HCT116 (cell line): ENCODE results near the gene CCDC187. TPM values are rescaled to one million over a fixed set of nuclear protein-coding genes. Genes with fewer than 3 reads are reported as not detected.

Source experiments
- ATAC-seq: fragments of 200-7000 bp; cut with Tn5 transposase; 2 replicates; pipeline ENCODE4 v1.9.1; 2020; ENCODE audit warnings: mild to moderate bottlenecking, moderate library complexity
- BruUV-seq: library from RNA; stranded (reverse); fragments of 400-500 nt; replicated peaks from 2 replicates; lab custom pipeline; 2021; lab: Mats Ljungman, UMichigan
- CTCF ChIA-PET: fragments of 300-600 bp; sonication (Branson Sonifier 250); formaldehyde crosslinking; loops from one replicate; lab custom pipeline; 2021; ENCODE audit warnings: antibody characterized with exemption; lab: Charles Lee
- POLR2A ChIA-PET: fragments of 300-600, 350-600 bp; sonication (Branson Sonifier 250); formaldehyde crosslinking; loops from one replicate; lab custom pipeline; 2021; ENCODE audit warnings: antibody characterized with exemption; lab: Charles Lee
- RAD21 ChIA-PET, 2 experiments: fragments of 300-600 bp; sonication (Branson Sonifier 250); formaldehyde crosslinking; loops; one replicate each; lab custom pipeline; 2023; ENCODE audit warnings: low total read pairs in 2 of 2; ENCODE audit not compliant: uncharacterized antibody in 2 of 2, unreplicated experiment in 2 of 2, low non-redundant PET in 1 of 2; lab: Charles Lee
- DNase-seq: peaks from one replicate; pipeline ENCODE4 v3.0.0-alpha.2; 2010; ENCODE audit warnings: low read depth, low spot score
- H2AFZ ChIP-seq: fragments of 200-600 bp; shearing (Covaris generic), sonication (generic); 2 replicates; pipeline ENCODE4 v1.6.1; 2017; ENCODE audit warnings: low read depth, mixed run types, mixed read lengths, antibody characterized with exemption, low read length; ENCODE audit not compliant: poor library complexity, severe bottlenecking
- H3K27ac ChIP-seq: 2 replicates; pipeline ENCODE4 v1.5.1; 2012; ENCODE audit warnings: low read depth, low read length
- H3K27me3 ChIP-seq: fragments of 200-600 bp; sonication (generic); 2 replicates; pipeline ENCODE4 v1.6.1; 2016; ENCODE audit warnings: mixed run types, low read length, mixed read lengths; ENCODE audit not compliant: insufficient read depth
- H3K36me3 ChIP-seq, 2 experiments: fragments of 200-500 bp in 1 of 2; fragments of 200-600 bp in 1 of 2; sonication (Bioruptor generic) in 1 of 2; sonication (generic) in 1 of 2; 2 replicates each; pipeline versions ENCODE4 v1.5.1 to v1.6.1; 2014 to 2016; ENCODE audit warnings: low read length in 2 of 2, inconsistent platforms in 1 of 2, mixed read lengths in 1 of 2, mixed run types in 1 of 2; ENCODE audit not compliant: insufficient read depth in 2 of 2, control insufficient read depth in 1 of 2
- H3K4me1 ChIP-seq, 2 experiments: fragments of 200-600 bp in 1 of 2; sonication (generic) in 1 of 2; 2 replicates each; pipeline versions ENCODE4 v1.5.1 to v1.6.1; 2012 to 2017; ENCODE audit warnings: low read length in 2 of 2, inconsistent platforms in 1 of 2, mild to moderate bottlenecking in 1 of 2, mixed read lengths in 1 of 2, mixed run types in 1 of 2, moderate library complexity in 1 of 2; ENCODE audit not compliant: insufficient read depth in 2 of 2, control insufficient read depth in 1 of 2
- H3K4me2 ChIP-seq: fragments of 200-600 bp; sonication (generic); 2 replicates; pipeline ENCODE4 v1.6.1; 2017; ENCODE audit warnings: mixed run types, low read length, mixed read lengths
- H3K4me3 ChIP-seq, 2 experiments: fragments of 200-600 bp in 1 of 2; sonication (generic) in 1 of 2; replicated peaks in 1 of 2; 2 replicates each; pipeline ENCODE4 v1.5.1; 2011 to 2016; ENCODE audit warnings: low read length in 2 of 2, control low read depth in 1 of 2, low read depth in 1 of 2, mild to moderate bottlenecking in 1 of 2, mixed read lengths in 1 of 2, mixed run types in 1 of 2
- H3K79me2 ChIP-seq: fragments of 200-600 bp; sonication (generic); 2 replicates; pipeline ENCODE4 v1.6.1; 2017; ENCODE audit warnings: mild to moderate bottlenecking, mixed run types, low read length, moderate library complexity, mixed read lengths; ENCODE audit not compliant: insufficient read depth
- H3K9ac ChIP-seq: fragments of 200-600 bp; sonication (generic); 2 replicates; pipeline ENCODE4 v1.6.1; 2016; ENCODE audit warnings: low read length, mixed read lengths
- H3K9me2 ChIP-seq: fragments of 200-600 bp; sonication (generic), shearing (Covaris generic); 2 replicates; pipeline ENCODE4 v1.6.1; 2017; ENCODE audit warnings: mixed run types, mild to moderate bottlenecking, moderate library complexity; ENCODE audit not compliant: insufficient read depth
- H3K9me3 ChIP-seq, 2 experiments: fragments of 200-500 bp in 1 of 2; fragments of 200-600 bp in 1 of 2; sonication (Bioruptor generic) in 1 of 2; sonication (generic) in 1 of 2; 2 replicates each; pipeline ENCODE4 v1.6.1; 2014 to 2017; ENCODE audit warnings: low read length in 2 of 2, mixed read lengths in 2 of 2, inconsistent platforms in 1 of 2, low read depth in 1 of 2, mild to moderate bottlenecking in 1 of 2, mixed run types in 1 of 2, moderate library complexity in 1 of 2; ENCODE audit not compliant: control insufficient read depth in 1 of 2, insufficient read depth in 1 of 2
- H4K20me1 ChIP-seq: fragments of 200-600 bp; sonication (generic), shearing (Covaris generic); 2 replicates; pipeline ENCODE4 v1.6.1; 2017; ENCODE audit warnings: mixed run types, mild to moderate bottlenecking, moderate library complexity; ENCODE audit not compliant: insufficient read depth
- CBX3 ChIP-seq: IDR thresholded peaks from 2 replicates; pipeline ENCODE4 v1.6.1; 2012; ENCODE audit warnings: low read depth
- CEBPB ChIP-seq: IDR thresholded peaks from 2 replicates; pipeline ENCODE4 v1.6.1; 2012; ENCODE audit warnings: low read depth
- EGR1 ChIP-seq: IDR thresholded peaks from 2 replicates; pipeline ENCODE4 v1.6.1; 2012; ENCODE audit warnings: low read depth
- ELF1 ChIP-seq: IDR thresholded peaks from 2 replicates; pipeline ENCODE4 v1.6.1; 2012; ENCODE audit warnings: low read depth, borderline replicate concordance
- EZH2 ChIP-seq: fragments of 200-600 bp; sonication (generic); IDR thresholded peaks from 2 replicates; pipeline ENCODE4 v1.6.1; 2017; ENCODE audit warnings: antibody characterized with exemption, mixed run types
- EZH2phosphoT487 ChIP-seq: fragments of 200-600 bp; IDR thresholded peaks from 2 replicates; pipeline ENCODE4 v1.6.1; 2018; ENCODE audit warnings: antibody characterized with exemption, borderline replicate concordance
- FOSL1 ChIP-seq: IDR thresholded peaks from 2 replicates; pipeline ENCODE4 v1.6.1; 2012; ENCODE audit warnings: low read depth
- MAX ChIP-seq: IDR thresholded peaks from 2 replicates; pipeline ENCODE4 v1.6.1; 2012
- POLR2A ChIP-seq: IDR thresholded peaks from 2 replicates; pipeline ENCODE4 v1.7.0; 2011; ENCODE audit warnings: borderline replicate concordance; ENCODE audit not compliant: insufficient read depth, insufficient read length; ENCODE audit errors: extremely low read depth
- REST ChIP-seq: IDR thresholded peaks from 2 replicates; pipeline ENCODE4 v1.6.1; 2012; ENCODE audit warnings: low read depth
- SIN3A ChIP-seq: IDR thresholded peaks from 2 replicates; pipeline ENCODE4 v1.6.1; 2012; ENCODE audit warnings: low read depth
- SP1 ChIP-seq: IDR thresholded peaks from 2 replicates; pipeline ENCODE4 v1.6.1; 2012; ENCODE audit warnings: low read depth
- SRF ChIP-seq: IDR thresholded peaks from 2 replicates; pipeline ENCODE4 v1.6.1; 2012; ENCODE audit warnings: low read depth
- TCF7L2 ChIP-seq: IDR thresholded peaks from 2 replicates; pipeline ENCODE4 v1.7.0; 2011; ENCODE audit warnings: borderline replicate concordance, inconsistent platforms; ENCODE audit not compliant: insufficient read depth, insufficient read length; ENCODE audit errors: extremely low read depth
- ZBTB33 ChIP-seq: IDR thresholded peaks from 2 replicates; pipeline ENCODE4 v1.6.1; 2011; ENCODE audit warnings: mild to moderate bottlenecking, low read length, moderate library complexity; ENCODE audit not compliant: insufficient replicate concordance; ENCODE audit errors: extremely low read depth
- ZNF274 ChIP-seq: fragments of 200-500 bp; sonication (Bioruptor generic); IDR thresholded peaks from 2 replicates; pipeline ENCODE4 v1.6.1; 2014; ENCODE audit warnings: mild to moderate bottlenecking, low read depth, low read length, inconsistent platforms
- intact Hi-C: fragments of 100-400 bp; cut with micrococcal nuclease; formaldehyde crosslinking; loops from 2 replicates; pipeline ENCODE4 v1.10.0; 2022
- total RNA-seq: library from RNA; stranded (reverse); gene quantifications from one replicate; pipeline ENCODE4 v1.2.1, GENCODE V29; 2021; ENCODE audit not compliant: unreplicated experiment
- TF ChIP-seq, protein P1 (sequence below), 3 experiments: fragments of 200-600 bp in 1 of 3; sonication (generic) in 1 of 3; IDR thresholded peaks in 2 of 3; conservative IDR thresholded peaks in 1 of 3; 2 replicates each; pipeline ENCODE4 v1.5.1; 2012 to 2017; ENCODE audit warnings: low read depth in 2 of 3, low read length in 2 of 3, antibody characterized with exemption in 1 of 3, borderline replicate concordance in 1 of 3, control low read depth in 1 of 3, mild to moderate bottlenecking in 1 of 3, mixed read lengths in 1 of 3, mixed run types in 1 of 3, moderate library complexity in 1 of 3; ENCODE audit not compliant: insufficient read depth in 1 of 3

The CCDC187 gene
- total RNA-seq, 1 experiment from 2014 or later, result 4.6 TPM

- H3K9me3 ChIP-seq, result no peaks in the 10 kb centered on the region
- H3K9me2 ChIP-seq, result no peaks in the 10 kb centered on the region
- ChIA-PET RAD21 (no interaction called here), CTCF (no interaction called here), POLR2A (no interaction called here)
- peaks cover 40% of the 10 kb centered on the region for H3K79me2 ChIP-seq
- H3K27me3 ChIP-seq, result no peaks in the 10 kb centered on the region
- peaks cover 10 to 43% of the 10 kb centered on the region in 2 experiments; a peak in 3 of 4 replicates for H3K36me3 ChIP-seq
- ATAC-seq (no peak), DNase-seq (no peak)
- no peak overlapping the region for H3K4me3 ChIP-seq
- intact Hi-C loops, result no loop called here
- no peak overlapping the region for H2AFZ ChIP-seq
- no peak for TF ChIP-seq MAX
- TF ChIP-seq SP1, result no peak
- no peak for TF ChIP-seq ELF1
- no peak for TF ChIP-seq CEBPB
- no peak for TF ChIP-seq FOSL1
- no peak for TF ChIP-seq TCF7L2
- TF ChIP-seq EZH2phosphoT487, result no peak
- no peak for TF ChIP-seq SIN3A
- no peak for TF ChIP-seq CBX3
- TF ChIP-seq EGR1, result no peak
- no peak for TF ChIP-seq EZH2
- no peak for TF ChIP-seq ZNF274
- TF ChIP-seq SRF, result no peak
- no peak for TF ChIP-seq ZBTB33
- TF ChIP-seq, protein P1, sequence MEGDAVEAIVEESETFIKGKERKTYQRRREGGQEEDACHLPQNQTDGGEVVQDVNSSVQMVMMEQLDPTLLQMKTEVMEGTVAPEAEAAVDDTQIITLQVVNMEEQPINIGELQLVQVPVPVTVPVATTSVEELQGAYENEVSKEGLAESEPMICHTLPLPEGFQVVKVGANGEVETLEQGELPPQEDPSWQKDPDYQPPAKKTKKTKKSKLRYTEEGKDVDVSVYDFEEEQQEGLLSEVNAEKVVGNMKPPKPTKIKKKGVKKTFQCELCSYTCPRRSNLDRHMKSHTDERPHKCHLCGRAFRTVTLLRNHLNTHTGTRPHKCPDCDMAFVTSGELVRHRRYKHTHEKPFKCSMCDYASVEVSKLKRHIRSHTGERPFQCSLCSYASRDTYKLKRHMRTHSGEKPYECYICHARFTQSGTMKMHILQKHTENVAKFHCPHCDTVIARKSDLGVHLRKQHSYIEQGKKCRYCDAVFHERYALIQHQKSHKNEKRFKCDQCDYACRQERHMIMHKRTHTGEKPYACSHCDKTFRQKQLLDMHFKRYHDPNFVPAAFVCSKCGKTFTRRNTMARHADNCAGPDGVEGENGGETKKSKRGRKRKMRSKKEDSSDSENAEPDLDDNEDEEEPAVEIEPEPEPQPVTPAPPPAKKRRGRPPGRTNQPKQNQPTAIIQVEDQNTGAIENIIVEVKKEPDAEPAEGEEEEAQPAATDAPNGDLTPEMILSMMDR (IDR thresholded peaks at IDR 0.05 in 2 of 3, conservative IDR thresholded peaks at IDR 0.05 in 1 of 3; ENCODE audit: borderline replicate concordance in 1 of 3, insufficient read depth in 1 of 3, low read depth in 2 of 3, low read length in 2 of 3), result no peak
- no peak for TF ChIP-seq POLR2A
- TF ChIP-seq REST, result no peak
- H3K4me2 ChIP-seq, result no peak overlapping the region
- peaks cover 11 to 19% of the 10 kb centered on the region in 2 experiments; a peak in 3 of 4 replicates for H3K4me1 ChIP-seq
- BruUV-seq, result no TSS peak
- no peak overlapping the region for H3K9ac ChIP-seq
- H3K27ac ChIP-seq, result no peak overlapping the region
- H4K20me1 ChIP-seq, result no peaks in the 10 kb centered on the region
Observed at GRCh38 chr9:136218673-136219072, 85.2 kb downstream of the CCDC187 start.
